Measurements from ENCODE around the gene TGFB3. TPM values are rescaled to one million over a fixed set of nuclear protein-coding genes. Genes with fewer than 3 reads are reported as not detected.
A peak's percentile ranks its signal among the peaks of the same experiment; 100 is the strongest.

The TGFB3 gene
- total and polyA plus RNA-seq, 5 donors from 2014 or later: 0.16 to 7.4 (median 0.65) TPM; not detected in 1

- Histone ChIP-seq H3K4me3 (ENCODE audit: low read depth, low read length) (no peak overlapping the region), H3K9me3 (ENCODE audit: control insufficient read depth in 2 of 2, low read length in 2 of 2) (no peaks in the 10 kb centered on the region), H3K27me3 (ENCODE audit: control insufficient read depth, insufficient read depth, low read length) (no peaks in the 10 kb centered on the region), H3K4me1 (ENCODE audit: control insufficient read depth, insufficient read depth, low read length, poor library complexity, severe bottlenecking) (peaks cover 28% of the 10 kb centered on the region), H3K36me3 (ENCODE audit: control insufficient read depth, insufficient read depth, low read length) (no peaks in the 10 kb centered on the region), H3K27ac (ENCODE audit: insufficient read depth, low read length, poor library complexity, severe bottlenecking) (no peak overlapping the region)
- peak in 1 of 3 donors; percentile 9 for DNase-seq
- no peaks in the 10 kb centered on the region for H3K27me3 Mint-ChIP-seq
- ATAC-seq (ENCODE audit: low read depth in 2 of 2): no peak
- H3K27ac Mint-ChIP-seq: no peak overlapping the region
- no peaks in the 10 kb centered on the region for H3K9me3 Mint-ChIP-seq
- H3K4me1 Mint-ChIP-seq: peaks cover 7 to 43% (median 27%) of the 10 kb centered on the region in 4 donors
- peak overlapping the region in 2 of 4 donors; percentile 32 to 64 for H3K4me3 Mint-ChIP-seq
- H3K36me3 Mint-ChIP-seq: peaks cover 3% of the 10 kb centered on the region
Measured at GRCh38 chr14:75979071-75979571, 2.7 kb downstream of the TGFB3 start.

DNA sequence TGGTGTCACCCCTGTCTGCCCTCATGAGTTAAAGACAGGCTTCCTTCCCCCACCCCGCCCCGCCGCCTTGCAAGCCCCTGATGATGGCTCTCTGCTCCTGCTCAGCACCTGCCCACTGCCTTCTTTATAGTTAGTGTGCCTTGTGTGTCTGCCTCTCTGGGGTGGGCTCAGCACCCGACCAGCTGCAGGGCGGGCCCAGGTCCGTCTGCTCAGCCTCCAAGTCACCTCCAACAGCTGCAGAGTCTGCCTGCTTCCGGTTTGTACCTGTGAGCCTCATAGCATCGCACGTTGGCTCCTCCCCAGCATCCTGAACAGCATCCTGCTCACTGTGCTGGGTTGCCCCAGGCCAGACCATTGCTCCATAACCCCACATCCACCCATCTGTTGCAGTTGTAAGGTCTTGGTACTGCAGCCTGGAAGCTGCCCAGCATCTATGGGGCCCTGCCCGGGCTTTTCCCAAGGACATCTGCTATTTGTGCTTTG is 3.5 kb downstream of the TGFB3 start:
- peak overlapping the region in 2 of 3 donors; percentile 47 to 89 for H3K27ac Mint-ChIP-seq
- H3K4me1 Mint-ChIP-seq: peaks cover 7 to 43% (median 27%) of the 10 kb centered on the region in 4 donors
- Histone ChIP-seq H3K9me3 (ENCODE audit: control insufficient read depth in 2 of 2, low read length in 2 of 2) (no peaks in the 10 kb centered on the region), H3K36me3 (ENCODE audit: control insufficient read depth, insufficient read depth, low read length) (no peaks in the 10 kb centered on the region), H3K4me1 (ENCODE audit: control insufficient read depth, insufficient read depth, low read length, poor library complexity, severe bottlenecking) (peaks cover 28% of the 10 kb centered on the region), H3K4me3 (ENCODE audit: low read depth, low read length) (no peak overlapping the region), H3K27me3 (ENCODE audit: control insufficient read depth, insufficient read depth, low read length) (no peaks in the 10 kb centered on the region), H3K27ac (ENCODE audit: insufficient read depth, low read length, poor library complexity, severe bottlenecking) (no peak overlapping the region)
- H3K36me3 Mint-ChIP-seq: peaks cover 3% of the 10 kb centered on the region
- H3K9me3 Mint-ChIP-seq: no peaks in the 10 kb centered on the region
- peak in 2 of 3 donors; percentile 45 to 69 for DNase-seq
- H3K4me3 Mint-ChIP-seq: peak overlapping the region; percentile 24 to 73 (median 54)
- ATAC-seq (ENCODE audit: low read depth in 2 of 2): peak; percentile 36 to 60
- H3K27me3 Mint-ChIP-seq: no peaks in the 10 kb centered on the region

GRCh38 chr14:75977582-75977943 is 4.2 kb downstream of the TGFB3 start:
- peaks cover 3% of the 10 kb centered on the region for H3K36me3 Mint-ChIP-seq
- no peaks in the 10 kb centered on the region for H3K9me3 Mint-ChIP-seq
- no peak for DNase-seq
- Histone ChIP-seq H3K9me3 (ENCODE audit: control insufficient read depth in 2 of 2, low read length in 2 of 2) (no peaks in the 10 kb centered on the region), H3K36me3 (ENCODE audit: control insufficient read depth, insufficient read depth, low read length) (no peaks in the 10 kb centered on the region), H3K27ac (ENCODE audit: insufficient read depth, low read length, poor library complexity, severe bottlenecking) (no peak overlapping the region), H3K4me3 (ENCODE audit: low read depth, low read length) (no peak overlapping the region), H3K27me3 (ENCODE audit: control insufficient read depth, insufficient read depth, low read length) (no peaks in the 10 kb centered on the region), H3K4me1 (ENCODE audit: control insufficient read depth, insufficient read depth, low read length, poor library complexity, severe bottlenecking) (peaks cover 23% of the 10 kb centered on the region)
- H3K27ac Mint-ChIP-seq: no peak overlapping the region
- no peak for ATAC-seq (ENCODE audit: low read depth in 2 of 2)
- H3K27me3 Mint-ChIP-seq: no peaks in the 10 kb centered on the region
- H3K4me3 Mint-ChIP-seq: peak overlapping the region in 2 of 4 donors; percentile 27 to 64
- H3K4me1 Mint-ChIP-seq: peaks cover 7 to 43% (median 24%) of the 10 kb centered on the region in 4 donors

- peak overlapping the region in 2 of 4 donors; percentile 58 to 64 for H3K4me3 Mint-ChIP-seq
- H3K9me3 ChIP-seq (ENCODE audit: control insufficient read depth in 2 of 2, low read length in 2 of 2): no peaks in the 10 kb centered on the region
- H3K4me1 ChIP-seq (ENCODE audit: control insufficient read depth, insufficient read depth, low read length, poor library complexity, severe bottlenecking): peaks cover 23% of the 10 kb centered on the region
- H3K36me3 Mint-ChIP-seq: peaks cover 8% of the 10 kb centered on the region
- no peaks in the 10 kb centered on the region for H3K9me3 Mint-ChIP-seq
- no peak overlapping the region for H3K4me3 ChIP-seq (ENCODE audit: low read depth, low read length)
- no peak for ATAC-seq (ENCODE audit: low read depth in 2 of 2)
- no peaks in the 10 kb centered on the region for H3K36me3 ChIP-seq (ENCODE audit: control insufficient read depth, insufficient read depth, low read length)
- H3K4me1 Mint-ChIP-seq: peaks cover 7 to 42% (median 24%) of the 10 kb centered on the region in 4 donors
- no peaks in the 10 kb centered on the region for H3K27me3 ChIP-seq (ENCODE audit: control insufficient read depth, insufficient read depth, low read length)
- H3K27ac ChIP-seq (ENCODE audit: insufficient read depth, low read length, poor library complexity, severe bottlenecking): no peak overlapping the region
- no peak for DNase-seq
- no peak overlapping the region for H3K27ac Mint-ChIP-seq
- H3K27me3 Mint-ChIP-seq: no peaks in the 10 kb centered on the region
Measured at GRCh38 chr14:75976826-75977581, 4.8 kb downstream of the TGFB3 start.

DNA sequence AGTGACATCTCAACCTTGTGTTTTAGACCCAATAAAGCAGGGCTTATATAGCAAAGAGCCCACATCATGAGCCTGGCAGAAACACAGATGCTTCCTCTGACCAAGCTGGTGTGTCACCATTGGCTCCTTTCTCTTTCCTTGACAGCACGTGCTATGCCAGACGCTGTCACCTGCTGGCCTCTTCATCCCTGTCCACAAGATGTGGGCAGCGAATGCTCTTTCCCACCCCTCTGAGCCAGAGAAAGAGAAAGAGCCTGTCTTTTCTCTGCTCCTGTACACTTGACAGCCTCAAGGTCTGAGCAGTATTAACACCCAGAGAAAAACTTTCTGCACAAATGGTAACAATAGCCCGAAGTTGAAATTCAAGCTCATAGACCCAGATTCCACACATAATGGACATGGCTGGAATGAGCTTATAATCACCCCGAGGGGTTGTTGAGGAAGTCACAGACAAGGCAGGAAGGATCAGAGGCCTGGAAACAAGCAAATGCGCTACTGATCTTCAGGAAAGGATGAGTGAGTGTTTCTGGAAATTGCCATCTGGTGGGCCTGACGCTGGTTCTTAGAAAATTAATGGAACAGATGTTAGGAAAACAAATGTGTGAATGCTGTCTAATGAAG is 8.9 kb downstream of the TGFB3 start:
- no peaks in the 10 kb centered on the region for H3K9me3 Mint-ChIP-seq
- H3K27me3 ChIP-seq (ENCODE audit: control insufficient read depth, insufficient read depth, low read length): no peaks in the 10 kb centered on the region
- no peaks in the 10 kb centered on the region for H3K36me3 ChIP-seq (ENCODE audit: control insufficient read depth, insufficient read depth, low read length)
- H3K4me1 ChIP-seq (ENCODE audit: control insufficient read depth, insufficient read depth, low read length, poor library complexity, severe bottlenecking): no peaks in the 10 kb centered on the region
- ATAC-seq (ENCODE audit: low read depth in 2 of 2) (no peak), DNase-seq (no peak)
- H3K27ac Mint-ChIP-seq: peak overlapping the region in 1 of 3 donors; percentile 36
- H3K27me3 Mint-ChIP-seq: no peaks in the 10 kb centered on the region
- peaks cover 17% of the 10 kb centered on the region for H3K36me3 Mint-ChIP-seq
- H3K4me3 ChIP-seq (ENCODE audit: low read depth, low read length): no peak overlapping the region
- peaks cover 0 to 3% (median under 1%) of the 10 kb centered on the region in 4 donors for H3K4me1 Mint-ChIP-seq
- no peak overlapping the region for H3K4me3 Mint-ChIP-seq
- no peaks in the 10 kb centered on the region for H3K9me3 ChIP-seq (ENCODE audit: control insufficient read depth in 2 of 2, low read length in 2 of 2)
- H3K27ac ChIP-seq (ENCODE audit: insufficient read depth, low read length, poor library complexity, severe bottlenecking): no peak overlapping the region

DNA sequence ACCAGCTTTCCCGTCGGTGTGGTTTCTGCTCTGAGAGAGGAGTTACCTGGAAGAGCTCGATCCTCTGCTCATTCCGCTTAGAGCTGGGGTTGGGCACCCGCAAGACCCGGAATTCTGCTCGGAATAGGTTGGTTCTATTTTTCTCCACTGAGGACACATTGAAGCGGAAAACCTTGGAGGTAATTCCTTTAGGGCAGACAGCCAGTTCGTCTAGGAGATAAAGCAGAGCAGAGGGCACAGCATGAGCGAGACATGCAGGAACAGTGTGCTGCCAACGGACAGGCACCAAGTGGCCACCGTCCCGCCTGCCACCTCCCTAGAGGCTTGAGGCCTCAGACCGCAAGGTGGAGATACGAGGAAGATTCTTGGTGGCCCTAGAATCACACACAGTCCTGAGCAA is 10.3 kb downstream of the TGFB3 start:
- no peak overlapping the region for H3K4me3 Mint-ChIP-seq
- H3K36me3 ChIP-seq (ENCODE audit: control insufficient read depth, insufficient read depth, low read length): no peaks in the 10 kb centered on the region

GRCh38 chr14:75970989-75971388 is 10.8 kb downstream of the TGFB3 start:
- H3K4me3 ChIP-seq (ENCODE audit: low read depth, low read length): no peak overlapping the region
- H3K27ac ChIP-seq (ENCODE audit: insufficient read depth, low read length, poor library complexity, severe bottlenecking): no peak overlapping the region
- no peak for DNase-seq
- H3K9me3 ChIP-seq (ENCODE audit: control insufficient read depth in 2 of 2, low read length in 2 of 2): no peaks in the 10 kb centered on the region
- no peak overlapping the region for H3K27ac Mint-ChIP-seq
- ATAC-seq (ENCODE audit: low read depth in 2 of 2): no peak
- peaks cover 23% of the 10 kb centered on the region for H3K36me3 Mint-ChIP-seq
- no peaks in the 10 kb centered on the region for H3K27me3 Mint-ChIP-seq
- no peaks in the 10 kb centered on the region for H3K4me1 Mint-ChIP-seq
- H3K36me3 ChIP-seq (ENCODE audit: control insufficient read depth, insufficient read depth, low read length): no peaks in the 10 kb centered on the region
- no peaks in the 10 kb centered on the region for H3K4me1 ChIP-seq (ENCODE audit: control insufficient read depth, insufficient read depth, low read length, poor library complexity, severe bottlenecking)
- H3K27me3 ChIP-seq (ENCODE audit: control insufficient read depth, insufficient read depth, low read length): no peaks in the 10 kb centered on the region
- no peak overlapping the region for H3K4me3 Mint-ChIP-seq
- H3K9me3 Mint-ChIP-seq: no peaks in the 10 kb centered on the region

More for the DNA sequence above, 10.3 kb downstream of the TGFB3 start:
- Mint-ChIP-seq H3K4me1 (no peaks in the 10 kb centered on the region), H3K9me3 (no peaks in the 10 kb centered on the region), H3K27me3 (no peaks in the 10 kb centered on the region), H3K27ac (no peak overlapping the region), H3K36me3 (peaks cover 18% of the 10 kb centered on the region)
- no peak overlapping the region for H3K27ac ChIP-seq (ENCODE audit: insufficient read depth, low read length, poor library complexity, severe bottlenecking)
- no peak for DNase-seq
- H3K4me1 ChIP-seq (ENCODE audit: control insufficient read depth, insufficient read depth, low read length, poor library complexity, severe bottlenecking): no peaks in the 10 kb centered on the region
- no peaks in the 10 kb centered on the region for H3K27me3 ChIP-seq (ENCODE audit: control insufficient read depth, insufficient read depth, low read length)
- H3K9me3 ChIP-seq (ENCODE audit: control insufficient read depth in 2 of 2, low read length in 2 of 2): no peaks in the 10 kb centered on the region
- no peak for ATAC-seq (ENCODE audit: low read depth in 2 of 2)
- no peak overlapping the region for H3K4me3 ChIP-seq (ENCODE audit: low read depth, low read length)
